MCF 10A (cell line): ENCODE measurements around the gene ADRB2. TPM values are rescaled to one million over a fixed set of nuclear protein-coding genes. Genes with fewer than 3 reads are reported as not detected.

ENCODE experiments used
- BruUV-seq: library from RNA; stranded (reverse); fragments of 400-500 nt; replicated peaks from 2 replicates; lab custom pipeline; 2021; lab: Mats Ljungman, UMichigan
- CTCF ChIA-PET: fragments of 300-600 bp; sonication (Branson Sonifier 250); formaldehyde crosslinking; extraction: SDS; loops from one replicate; lab custom pipeline; 2021; ENCODE audit warnings: antibody characterized with exemption, inconsistent platforms; lab: Yijun Ruan, JAX
- POLR2A ChIA-PET: fragments of 300-600, 350-650 bp; sonication (Branson Sonifier 250); formaldehyde crosslinking; extraction: SDS; loops from one replicate; lab custom pipeline; 2020; ENCODE audit warnings: antibody characterized with exemption, inconsistent platforms; lab: Yijun Ruan, JAX
- DNase-seq: peaks from one replicate; pipeline ENCODE4 v3.0.0-alpha.2; 2018; ENCODE audit not compliant: unreplicated experiment
- H3K27ac Mint-ChIP-seq: one replicate; pipeline ENCODE4 v1.8.0; 2022; ENCODE audit warnings: mild to moderate bottlenecking, low read depth, mixed read lengths; ENCODE audit not compliant: unreplicated experiment
- H3K27me3 Mint-ChIP-seq: one replicate; pipeline ENCODE4 v1.8.0; 2022; ENCODE audit warnings: mixed read lengths; ENCODE audit not compliant: insufficient read depth, unreplicated experiment
- H3K36me3 Mint-ChIP-seq: one replicate; pipeline ENCODE4 v1.8.0; 2022; ENCODE audit warnings: mild to moderate bottlenecking, moderate library complexity, mixed read lengths; ENCODE audit not compliant: insufficient read depth, unreplicated experiment
- H3K4me1 Mint-ChIP-seq: one replicate; pipeline ENCODE4 v1.8.0; 2022; ENCODE audit warnings: mixed read lengths; ENCODE audit not compliant: insufficient read depth, unreplicated experiment
- H3K4me3 Mint-ChIP-seq: one replicate; pipeline ENCODE4 v1.8.0; 2022; ENCODE audit warnings: mild to moderate bottlenecking, moderate library complexity, mixed read lengths; ENCODE audit not compliant: unreplicated experiment
- H3K9me3 Mint-ChIP-seq: one replicate; pipeline ENCODE4 v1.8.0; 2022; ENCODE audit warnings: mixed read lengths; ENCODE audit not compliant: unreplicated experiment
- intact Hi-C: fragments of 100-400 bp; cut with micrococcal nuclease; formaldehyde crosslinking; loops from 2 replicates; pipeline ENCODE4 v1.14.1; 2022
- total RNA-seq: library from RNA; stranded (reverse); gene quantifications from 2 replicates; pipeline ENCODE4 v1.2.3, GENCODE V29; 2022
- TF ChIP-seq, protein P1 (sequence below): fragments of 200-600 bp; IDR thresholded peaks from one replicate; pipeline ENCODE4 v1.8.0; 2022; ENCODE audit warnings: antibody characterized with exemption, mild to moderate bottlenecking; ENCODE audit not compliant: unreplicated experiment

Gene ADRB2
- total RNA-seq, 1 experiment from 2014 or later: 9.5 TPM

DNA sequence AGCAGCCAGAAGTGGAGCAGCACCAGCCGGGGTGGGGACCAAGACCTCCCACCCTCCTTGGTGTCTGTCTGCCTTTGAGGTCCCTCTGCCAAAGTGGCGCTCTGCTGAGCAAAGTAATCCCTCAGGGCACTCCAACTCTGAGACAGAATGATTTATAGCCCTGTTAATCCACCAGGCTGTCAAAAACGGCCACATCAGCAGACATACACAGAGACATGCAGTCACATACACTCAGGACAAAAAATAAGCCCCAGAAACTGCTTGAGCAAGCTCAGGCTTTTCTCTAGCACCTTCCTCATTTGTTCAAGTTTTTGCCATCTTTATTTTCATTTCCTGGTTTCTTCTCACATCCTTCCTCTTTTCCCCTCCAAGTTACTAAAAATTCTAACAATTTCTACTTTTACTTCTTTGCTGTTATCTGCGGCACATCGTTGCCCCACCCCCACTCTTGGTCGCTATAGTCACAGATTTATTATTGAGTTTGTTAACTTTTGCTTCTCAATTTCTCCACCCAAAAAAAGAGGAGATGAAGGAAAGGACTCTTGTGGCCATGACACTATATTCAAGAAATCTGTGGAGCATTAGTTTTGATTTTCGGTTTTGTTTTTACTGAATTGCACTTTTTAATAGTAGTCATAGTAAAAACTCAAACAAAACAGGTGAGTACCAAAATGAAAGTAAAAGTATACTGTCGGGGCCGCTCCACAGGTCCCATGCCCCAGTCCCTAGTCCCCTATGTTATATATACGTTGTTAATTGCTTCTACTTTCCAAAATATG, 17.4 kb upstream of the ADRB2 start:
- H3K27ac Mint-ChIP-seq: peak overlapping the region; percentile 78
- no peaks in the 10 kb centered on the region for H3K9me3 Mint-ChIP-seq
- peak; percentile 39 for DNase-seq
- no TSS peak for BruUV-seq
- H3K4me3 Mint-ChIP-seq: peak overlapping the region; percentile 74
- ChIA-PET CTCF (interaction anchor here (0.6 to 1.2 kb wide), 4 partner anchors 11 to 131 kb away, joined by 3 to 6 read pairs (median 4); no protein-coding TSS in a partner anchor), POLR2A (interaction anchor here (0.7 to 7.6 kb wide), 11 partner anchors 12 to 326 kb away, joined by 3 to 72 read pairs (median 4); partner anchors contain the start of gene ADRB2)
- H3K36me3 Mint-ChIP-seq: no peaks in the 10 kb centered on the region
- intact Hi-C loops: no loop called here
- no peaks in the 10 kb centered on the region for H3K27me3 Mint-ChIP-seq
- TF ChIP-seq, protein P1, sequence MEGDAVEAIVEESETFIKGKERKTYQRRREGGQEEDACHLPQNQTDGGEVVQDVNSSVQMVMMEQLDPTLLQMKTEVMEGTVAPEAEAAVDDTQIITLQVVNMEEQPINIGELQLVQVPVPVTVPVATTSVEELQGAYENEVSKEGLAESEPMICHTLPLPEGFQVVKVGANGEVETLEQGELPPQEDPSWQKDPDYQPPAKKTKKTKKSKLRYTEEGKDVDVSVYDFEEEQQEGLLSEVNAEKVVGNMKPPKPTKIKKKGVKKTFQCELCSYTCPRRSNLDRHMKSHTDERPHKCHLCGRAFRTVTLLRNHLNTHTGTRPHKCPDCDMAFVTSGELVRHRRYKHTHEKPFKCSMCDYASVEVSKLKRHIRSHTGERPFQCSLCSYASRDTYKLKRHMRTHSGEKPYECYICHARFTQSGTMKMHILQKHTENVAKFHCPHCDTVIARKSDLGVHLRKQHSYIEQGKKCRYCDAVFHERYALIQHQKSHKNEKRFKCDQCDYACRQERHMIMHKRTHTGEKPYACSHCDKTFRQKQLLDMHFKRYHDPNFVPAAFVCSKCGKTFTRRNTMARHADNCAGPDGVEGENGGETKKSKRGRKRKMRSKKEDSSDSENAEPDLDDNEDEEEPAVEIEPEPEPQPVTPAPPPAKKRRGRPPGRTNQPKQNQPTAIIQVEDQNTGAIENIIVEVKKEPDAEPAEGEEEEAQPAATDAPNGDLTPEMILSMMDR: no peak
- H3K4me1 Mint-ChIP-seq: peaks cover 37% of the 10 kb centered on the region

DNA sequence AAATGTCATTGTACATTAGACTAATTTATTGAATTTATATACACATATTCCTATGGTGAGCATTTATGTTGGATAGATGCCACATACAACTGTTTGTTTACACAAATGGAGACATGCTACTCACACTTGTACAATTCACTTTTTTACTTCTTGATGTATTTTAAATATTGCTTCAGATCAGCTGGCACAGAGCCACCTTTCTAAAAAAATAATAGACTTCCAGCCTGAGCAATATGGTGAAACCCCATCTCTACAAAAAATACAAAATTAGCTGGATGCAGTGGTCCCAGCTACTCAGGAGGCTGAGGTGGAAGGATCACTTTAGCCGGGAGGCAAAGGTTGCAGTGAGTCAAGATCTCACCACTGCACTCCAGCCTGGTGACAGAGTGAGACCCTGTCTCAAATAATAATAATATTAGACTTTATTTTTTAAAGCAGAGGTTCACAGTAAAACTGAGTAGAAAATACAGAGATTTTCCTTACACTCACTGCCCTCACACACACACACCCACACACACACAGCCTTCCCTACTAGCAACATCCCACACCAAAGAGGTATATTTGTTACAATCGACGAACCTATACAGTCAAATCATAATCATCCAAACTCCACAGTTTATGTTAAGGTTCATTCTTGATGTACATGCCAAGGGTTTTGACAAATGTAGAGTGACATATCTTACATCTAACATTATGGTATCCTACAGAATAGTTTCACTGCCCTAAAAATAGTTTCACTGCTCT, 16.5 kb upstream of the ADRB2 start:
- Mint-ChIP-seq H3K36me3 (no peaks in the 10 kb centered on the region), H3K27ac (peak overlapping the region; percentile 78), H3K9me3 (no peaks in the 10 kb centered on the region), H3K4me3 (peak overlapping the region; percentile 74), H3K4me1 (peaks cover 37% of the 10 kb centered on the region), H3K27me3 (no peaks in the 10 kb centered on the region)
- DNase-seq: peak; percentile 70
- BruUV-seq: no TSS peak
- intact Hi-C loops: no loop called here
- TF ChIP-seq, protein P1: no peak
- CTCF ChIA-PET: interaction anchor here (0.6 to 3.0 kb wide), 9 partner anchors 11 to 1042 kb away, joined by 3 to 35 read pairs (median 3); no protein-coding TSS in a partner anchor
- POLR2A ChIA-PET: interaction anchor here (0.8 to 7.6 kb wide), 2 partner anchors 17 to 325 kb away, joined by 3 to 72 read pairs; partner anchors contain the start of gene ADRB2

DNA sequence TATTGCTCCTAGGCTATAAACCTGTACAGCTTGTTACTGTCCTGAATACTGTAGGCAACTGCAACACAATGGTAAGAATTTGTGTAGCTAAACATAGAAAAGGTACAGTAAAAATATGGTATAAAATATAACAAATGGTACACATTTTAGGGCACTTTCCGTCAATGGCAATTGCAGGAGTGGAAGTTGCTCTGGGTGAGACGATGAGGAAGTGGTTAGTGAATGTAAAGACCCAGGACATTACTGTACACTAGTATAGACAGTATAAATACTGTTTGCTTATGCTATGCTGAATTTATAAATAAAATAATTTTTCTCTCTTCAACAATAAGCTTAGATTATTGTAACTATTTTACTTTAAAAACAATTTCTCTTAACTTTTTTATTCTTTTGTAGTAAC, 15.6 kb upstream of the ADRB2 start:
- Mint-ChIP-seq H3K4me3 (peak overlapping the region; percentile 74), H3K27me3 (no peaks in the 10 kb centered on the region), H3K36me3 (no peaks in the 10 kb centered on the region), H3K27ac (no peak overlapping the region), H3K4me1 (peaks cover 33% of the 10 kb centered on the region), H3K9me3 (no peaks in the 10 kb centered on the region)
- intact Hi-C loops: no loop called here
- TF ChIP-seq, protein P1: no peak
- ChIA-PET CTCF (interaction anchor here (0.6 to 3.0 kb wide), 14 partner anchors 10 to 1041 kb away, joined by 3 to 35 read pairs (median 3); no protein-coding TSS in a partner anchor), POLR2A (interaction anchor here (0.9 to 7.6 kb wide), 3 partner anchors 10 to 176 kb away, joined by 3 to 72 read pairs (median 4); partner anchors contain the start of gene ADRB2)
- BruUV-seq: no TSS peak
- no peak for DNase-seq

DNA sequence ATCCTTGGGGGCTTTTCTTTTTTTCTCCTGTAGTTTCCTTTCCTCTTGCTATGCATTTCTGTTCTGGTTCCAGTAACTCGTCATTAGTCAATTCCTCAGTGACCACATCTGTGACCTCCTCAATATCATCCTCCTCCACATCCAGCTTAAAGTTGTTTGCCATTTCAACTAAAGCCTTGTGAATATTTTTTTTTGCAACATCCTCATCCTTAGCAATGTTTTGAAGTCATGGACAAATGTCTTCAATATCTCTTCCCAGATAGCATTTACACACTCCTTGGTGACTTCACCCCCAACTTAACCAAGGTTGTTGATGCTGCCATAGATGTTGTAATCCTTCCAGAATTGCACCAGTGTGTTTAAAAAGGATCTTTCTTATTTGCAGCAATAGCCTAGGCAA, 14.7 kb upstream of the ADRB2 start:
- no peaks in the 10 kb centered on the region for H3K9me3 Mint-ChIP-seq
- H3K27ac Mint-ChIP-seq: no peak overlapping the region
- no peak for DNase-seq
- H3K4me1 Mint-ChIP-seq: peaks cover 24% of the 10 kb centered on the region
- H3K4me3 Mint-ChIP-seq: no peak overlapping the region
- POLR2A ChIA-PET: interaction anchor here (0.5 to 7.6 kb wide), 6 partner anchors 9 to 1973 kb away, joined by 3 to 72 read pairs (median 3); partner anchors contain the start of gene ADRB2
- CTCF ChIA-PET: interaction anchor here (0.5 to 3.0 kb wide), 9 partner anchors 9 to 560 kb away, joined by 3 to 35 read pairs (median 3); no protein-coding TSS in a partner anchor
- no peaks in the 10 kb centered on the region for H3K36me3 Mint-ChIP-seq
- intact Hi-C loops: no loop called here
- no TSS peak for BruUV-seq
- H3K27me3 Mint-ChIP-seq: no peaks in the 10 kb centered on the region
- TF ChIP-seq, protein P1: no peak
